IMR-90 (cell line): Measurements from ENCODE around the gene RUNX3.

Experiments
- BHLHE40 ChIP-seq: fragments of 150-350 bp; IDR thresholded peaks from 2 replicates; pipeline ENCODE4 v1.6.1; 2016; ENCODE audit warnings: mild to moderate bottlenecking, low read depth, low read length
- CEBPB ChIP-seq: IDR thresholded peaks from 2 replicates; pipeline ENCODE4 v1.6.1; 2012; ENCODE audit warnings: low read depth, low read length, improper control_type of control experiment
- FOS ChIP-seq: fragments of 150-350 bp; IDR thresholded peaks from 2 replicates; pipeline ENCODE4 v1.6.1; 2016; ENCODE audit warnings: low read depth, low read length
- MAFK ChIP-seq: IDR thresholded peaks from 2 replicates; pipeline ENCODE4 v1.6.1; 2012; ENCODE audit warnings: low read depth, low read length, improper control_type of control experiment
- MXI1 ChIP-seq: IDR thresholded peaks from 2 replicates; pipeline ENCODE4 v1.6.1; 2012; ENCODE audit warnings: low read depth, mild to moderate bottlenecking, low read length, moderate library complexity, borderline replicate concordance
- POLR2A ChIP-seq: IDR thresholded peaks from 2 replicates; pipeline ENCODE4 v1.6.1; 2012; ENCODE audit warnings: mild to moderate bottlenecking, low read depth, low read length
- RAD21 ChIP-seq: IDR thresholded peaks from 2 replicates; pipeline ENCODE4 v1.6.1; 2012; ENCODE audit warnings: low read length, improper control_type of control experiment
- RCOR1 ChIP-seq: IDR thresholded peaks from 2 replicates; pipeline ENCODE4 v1.6.1; 2012; ENCODE audit warnings: mild to moderate bottlenecking, low read length, improper control_type of control experiment; ENCODE audit not compliant: insufficient replicate concordance
- RFX5 ChIP-seq: IDR thresholded peaks from 2 replicates; pipeline ENCODE4 v1.8.0; 2012; ENCODE audit warnings: low read depth, mild to moderate bottlenecking, low read length, moderate library complexity
- TF ChIP-seq, protein P1 (sequence below): conservative IDR thresholded peaks from 2 replicates; pipeline ENCODE4 v1.5.1; 2012; ENCODE audit warnings: mild to moderate bottlenecking, low read depth, low read length, improper control_type of control experiment
- TF ChIP-seq, protein P2 (sequence below): fragments of 150-350 bp; IDR thresholded peaks from 2 replicates; pipeline ENCODE4 v1.6.1; 2017; ENCODE audit warnings: mild to moderate bottlenecking, antibody characterized with exemption, low read length, low read depth

DNA sequence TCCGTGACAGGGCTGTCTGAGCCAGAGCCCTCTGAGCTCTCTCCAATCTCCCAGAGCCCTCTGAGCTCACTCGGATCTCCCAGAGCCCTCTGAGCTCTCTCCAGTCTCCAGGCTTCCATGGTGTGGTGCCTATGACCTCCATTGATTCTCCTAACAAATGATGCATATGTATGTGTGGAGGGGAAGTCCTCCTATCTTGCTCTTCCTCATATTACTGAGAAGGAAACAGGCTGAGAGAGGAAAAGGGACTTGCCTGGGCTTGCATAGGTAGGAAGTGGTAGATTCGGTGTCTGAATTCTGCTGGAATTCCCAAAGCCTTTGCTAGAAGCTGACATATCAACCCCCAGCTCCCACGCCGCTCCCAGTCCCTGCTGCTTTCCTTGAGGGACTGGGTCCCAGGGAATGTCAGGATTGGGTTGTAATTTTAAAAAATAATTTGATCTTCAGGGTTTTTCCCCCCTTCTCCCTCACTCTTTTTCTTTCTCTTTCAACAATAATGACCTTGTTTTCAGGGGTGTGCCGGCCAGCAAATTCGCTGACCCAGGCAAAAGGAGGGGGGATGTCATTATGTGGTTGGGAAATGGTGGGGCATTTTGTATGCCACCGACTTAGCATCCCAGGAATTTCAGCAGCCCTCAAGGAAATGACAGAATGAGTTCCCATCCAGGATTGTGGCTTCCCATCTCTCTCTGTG is 42.3 kb upstream of the RUNX3 start:
- no peak for TF ChIP-seq POLR2A
- TF ChIP-seq, protein P1, sequence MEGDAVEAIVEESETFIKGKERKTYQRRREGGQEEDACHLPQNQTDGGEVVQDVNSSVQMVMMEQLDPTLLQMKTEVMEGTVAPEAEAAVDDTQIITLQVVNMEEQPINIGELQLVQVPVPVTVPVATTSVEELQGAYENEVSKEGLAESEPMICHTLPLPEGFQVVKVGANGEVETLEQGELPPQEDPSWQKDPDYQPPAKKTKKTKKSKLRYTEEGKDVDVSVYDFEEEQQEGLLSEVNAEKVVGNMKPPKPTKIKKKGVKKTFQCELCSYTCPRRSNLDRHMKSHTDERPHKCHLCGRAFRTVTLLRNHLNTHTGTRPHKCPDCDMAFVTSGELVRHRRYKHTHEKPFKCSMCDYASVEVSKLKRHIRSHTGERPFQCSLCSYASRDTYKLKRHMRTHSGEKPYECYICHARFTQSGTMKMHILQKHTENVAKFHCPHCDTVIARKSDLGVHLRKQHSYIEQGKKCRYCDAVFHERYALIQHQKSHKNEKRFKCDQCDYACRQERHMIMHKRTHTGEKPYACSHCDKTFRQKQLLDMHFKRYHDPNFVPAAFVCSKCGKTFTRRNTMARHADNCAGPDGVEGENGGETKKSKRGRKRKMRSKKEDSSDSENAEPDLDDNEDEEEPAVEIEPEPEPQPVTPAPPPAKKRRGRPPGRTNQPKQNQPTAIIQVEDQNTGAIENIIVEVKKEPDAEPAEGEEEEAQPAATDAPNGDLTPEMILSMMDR: no peak
- TF ChIP-seq, protein P2, sequence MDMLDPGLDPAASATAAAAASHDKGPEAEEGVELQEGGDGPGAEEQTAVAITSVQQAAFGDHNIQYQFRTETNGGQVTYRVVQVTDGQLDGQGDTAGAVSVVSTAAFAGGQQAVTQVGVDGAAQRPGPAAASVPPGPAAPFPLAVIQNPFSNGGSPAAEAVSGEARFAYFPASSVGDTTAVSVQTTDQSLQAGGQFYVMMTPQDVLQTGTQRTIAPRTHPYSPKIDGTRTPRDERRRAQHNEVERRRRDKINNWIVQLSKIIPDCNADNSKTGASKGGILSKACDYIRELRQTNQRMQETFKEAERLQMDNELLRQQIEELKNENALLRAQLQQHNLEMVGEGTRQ: no peak
- no peak for TF ChIP-seq RAD21
- TF ChIP-seq RFX5: no peak
- TF ChIP-seq RCOR1: no peak
- no peak for TF ChIP-seq BHLHE40
- TF ChIP-seq CEBPB: no peak
- TF ChIP-seq MXI1: no peak
- no peak for TF ChIP-seq FOS
- peak; percentile 72 for TF ChIP-seq MAFK
